LNCAP (cell line): ENCODE data around the gene ZNF785.

Experiments used
- TF ChIP-seq, protein P1 (sequence below): fragments of 450-650 bp; IDR thresholded peaks from 2 replicates; pipeline ENCODE4 v1.5.1; 2017; ENCODE audit warnings: mild to moderate bottlenecking

Gene ZNF785

GRCh38 chr16:30605158-30605557 lies 19.7 kb upstream of the ZNF785 start:
- TF ChIP-seq, protein P1, sequence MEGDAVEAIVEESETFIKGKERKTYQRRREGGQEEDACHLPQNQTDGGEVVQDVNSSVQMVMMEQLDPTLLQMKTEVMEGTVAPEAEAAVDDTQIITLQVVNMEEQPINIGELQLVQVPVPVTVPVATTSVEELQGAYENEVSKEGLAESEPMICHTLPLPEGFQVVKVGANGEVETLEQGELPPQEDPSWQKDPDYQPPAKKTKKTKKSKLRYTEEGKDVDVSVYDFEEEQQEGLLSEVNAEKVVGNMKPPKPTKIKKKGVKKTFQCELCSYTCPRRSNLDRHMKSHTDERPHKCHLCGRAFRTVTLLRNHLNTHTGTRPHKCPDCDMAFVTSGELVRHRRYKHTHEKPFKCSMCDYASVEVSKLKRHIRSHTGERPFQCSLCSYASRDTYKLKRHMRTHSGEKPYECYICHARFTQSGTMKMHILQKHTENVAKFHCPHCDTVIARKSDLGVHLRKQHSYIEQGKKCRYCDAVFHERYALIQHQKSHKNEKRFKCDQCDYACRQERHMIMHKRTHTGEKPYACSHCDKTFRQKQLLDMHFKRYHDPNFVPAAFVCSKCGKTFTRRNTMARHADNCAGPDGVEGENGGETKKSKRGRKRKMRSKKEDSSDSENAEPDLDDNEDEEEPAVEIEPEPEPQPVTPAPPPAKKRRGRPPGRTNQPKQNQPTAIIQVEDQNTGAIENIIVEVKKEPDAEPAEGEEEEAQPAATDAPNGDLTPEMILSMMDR, result no peak

- TF ChIP-seq, protein P1, result no peak
These were observed 18.9 kb upstream of the ZNF785 start for GRCh38 chr16:30604316-30604947.

DNA sequence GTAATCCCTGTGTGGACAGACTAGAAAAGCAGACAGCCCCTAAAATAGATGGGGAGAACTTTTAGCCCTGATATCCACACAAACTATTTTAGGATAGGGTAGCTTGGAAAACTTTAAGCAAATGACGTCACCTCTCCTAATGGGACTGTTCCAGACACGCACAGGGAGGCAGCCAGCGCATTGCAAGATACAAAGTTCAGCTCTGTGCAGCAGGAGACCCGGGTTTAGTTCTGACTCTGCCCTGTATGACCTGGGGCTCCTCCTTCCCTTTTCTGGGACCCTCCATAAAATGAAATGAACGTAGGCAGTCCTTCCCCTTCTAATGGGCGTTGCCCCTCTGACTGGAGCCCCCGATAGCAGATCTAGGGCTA lies 18.4 kb upstream of the ZNF785 start:
- TF ChIP-seq, protein P1, result no peak

DNA sequence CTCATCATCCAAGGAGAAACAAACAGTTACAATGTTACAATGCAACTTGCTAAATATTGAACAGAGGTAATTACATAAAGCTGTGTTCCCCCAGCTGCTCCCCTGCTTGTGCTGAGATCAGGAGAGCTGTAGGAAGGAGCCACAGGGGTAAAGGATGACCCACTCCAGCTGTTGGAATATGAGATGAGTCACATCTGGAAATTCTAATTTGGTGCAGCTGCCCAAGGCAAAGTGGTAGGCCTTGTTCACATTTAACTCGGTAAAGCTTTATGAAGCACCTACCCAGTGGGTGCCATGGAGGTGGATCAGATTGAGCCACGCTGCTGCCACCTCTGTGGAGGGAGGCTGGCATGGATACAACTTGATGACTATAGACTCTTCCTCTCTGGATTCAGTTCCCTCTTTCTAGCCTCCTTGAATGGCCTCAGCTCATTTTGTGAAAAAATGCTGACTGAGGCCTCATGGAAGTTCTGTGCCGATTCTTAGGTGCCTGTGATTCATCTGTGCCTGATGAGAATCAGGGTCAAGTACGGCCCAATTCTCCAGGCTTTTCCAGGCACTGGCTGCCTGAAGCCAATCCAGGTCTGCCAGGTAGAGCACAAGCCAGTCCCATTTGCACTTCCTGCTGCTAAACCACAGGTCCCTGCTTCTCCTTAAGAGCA lies 17.2 kb upstream of the ZNF785 start:
- TF ChIP-seq, protein P1, result no peak

DNA sequence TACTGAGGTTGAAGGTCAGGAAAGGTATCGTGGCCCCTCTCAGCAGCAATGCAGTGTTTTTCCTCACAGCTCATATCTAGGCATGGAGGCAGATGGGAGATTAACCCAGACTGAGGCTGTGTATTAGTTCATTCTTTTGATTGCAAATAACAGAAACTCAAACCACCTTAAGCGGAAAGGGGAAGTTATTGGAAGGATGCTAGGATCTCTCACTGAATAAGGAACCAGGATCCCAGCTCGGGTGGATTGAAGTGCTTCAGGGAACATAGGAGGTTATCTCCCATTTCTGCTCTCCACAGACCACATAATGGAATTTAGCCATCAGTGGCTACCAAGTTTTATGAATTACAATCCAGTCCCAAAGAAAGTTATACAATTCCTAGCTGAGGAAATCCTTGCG lies 16.5 kb upstream of the ZNF785 start:
- TF ChIP-seq, protein P1, result no peak

GRCh38 chr16:30600929-30601328 lies 15.4 kb upstream of the ZNF785 start:
- TF ChIP-seq, protein P1, result no peak

DNA sequence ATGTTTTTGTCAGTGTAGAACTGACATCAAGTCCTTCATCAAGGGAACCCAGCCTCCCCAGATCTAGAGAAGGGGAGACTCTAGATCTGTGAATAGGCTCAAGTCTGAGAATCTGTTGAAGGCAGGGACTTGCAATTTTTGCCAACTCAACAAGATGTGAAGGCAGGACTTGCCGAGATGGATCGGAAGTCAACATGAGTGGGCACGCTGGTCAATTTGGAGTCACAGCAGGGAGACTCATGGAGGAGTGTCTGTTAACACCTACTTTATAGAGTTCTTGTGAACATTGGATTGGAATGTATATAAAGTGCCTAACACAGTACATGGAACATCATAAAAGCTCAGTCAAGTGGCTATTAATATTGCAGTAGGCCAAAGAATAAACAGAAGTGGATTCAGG lies 14.7 kb upstream of the ZNF785 start:
- TF ChIP-seq, protein P1, result no peak
